ENCODE measurements around the gene TUBB3. TPM values are rescaled to one million over a fixed set of nuclear protein-coding genes. Genes with fewer than 3 reads are reported as not detected.
"Not testable (repeated sequence)": the region's sequence is repeated elsewhere in the genome, so short reads cannot be mapped to it uniquely, and the experiment has no call there.

Gene TUBB3
- total RNA-seq, 1 experiment from 2014 or later = 79.6 TPM

DNA sequence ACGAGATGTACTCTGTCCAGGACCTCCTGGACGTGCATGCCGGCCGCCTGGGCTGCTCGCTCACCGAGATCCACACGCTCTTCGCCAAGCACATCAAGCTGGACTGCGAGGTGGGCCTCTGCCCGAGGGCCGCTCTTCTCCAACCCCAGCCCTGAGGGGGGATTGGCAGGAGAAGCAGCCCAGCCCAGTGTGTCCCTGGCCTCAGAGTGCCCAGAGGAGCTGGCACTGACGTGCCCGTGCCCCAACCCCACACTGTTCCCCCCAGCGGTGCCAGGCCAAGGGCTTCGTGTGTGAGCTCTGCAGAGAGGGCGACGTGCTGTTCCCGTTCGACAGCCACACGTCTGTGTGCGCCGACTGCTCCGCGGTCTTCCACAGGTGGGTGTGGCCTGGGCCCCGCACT, 41.1 kb downstream of the TUBB3 start:
- BruUV-seq (replicated peaks) = no TSS peak
- Histone ChIP-seq H3K27ac (no peak overlapping the region), H3K36me3 (ENCODE audit: low read depth) (no peaks in the 10 kb centered on the region), H3K9me3 (ENCODE audit: insufficient read depth, low read depth) (no peaks in the 10 kb centered on the region), H3K4me1 (replicated peaks; ENCODE audit: insufficient read depth) (no peaks in the 10 kb centered on the region), H3F3A (ENCODE audit: insufficient read depth, low read depth) (peaks cover 11% of the 10 kb centered on the region; the same call in 1 of the 2 replicates), H3K4me2 (no peak overlapping the region), H3K9me2 (ENCODE audit: insufficient read depth) (no peaks in the 10 kb centered on the region), H3K27me3 (ENCODE audit: insufficient read depth, low read depth) (no peaks in the 10 kb centered on the region), H4K20me1 (ENCODE audit: insufficient read depth) (no peaks in the 10 kb centered on the region), H2AFZ (no peak overlapping the region), H3K79me2 (ENCODE audit: low read depth) (no peaks in the 10 kb centered on the region), H3K4me3 (no peak overlapping the region)
- CTCF ChIA-PET = no interaction called here
- DNase-seq = no peak
- POLR2A ChIA-PET (ENCODE audit: unreplicated experiment) = no interaction called here
- intact Hi-C loops (cut with micrococcal nuclease; ENCODE audit: unreplicated experiment) = no loop called here
- no peak for TF ChIP-seq EZH2 (IDR thresholded peaks at IDR 0.05; ENCODE audit: low read depth)
- TF ChIP-seq, protein P1, sequence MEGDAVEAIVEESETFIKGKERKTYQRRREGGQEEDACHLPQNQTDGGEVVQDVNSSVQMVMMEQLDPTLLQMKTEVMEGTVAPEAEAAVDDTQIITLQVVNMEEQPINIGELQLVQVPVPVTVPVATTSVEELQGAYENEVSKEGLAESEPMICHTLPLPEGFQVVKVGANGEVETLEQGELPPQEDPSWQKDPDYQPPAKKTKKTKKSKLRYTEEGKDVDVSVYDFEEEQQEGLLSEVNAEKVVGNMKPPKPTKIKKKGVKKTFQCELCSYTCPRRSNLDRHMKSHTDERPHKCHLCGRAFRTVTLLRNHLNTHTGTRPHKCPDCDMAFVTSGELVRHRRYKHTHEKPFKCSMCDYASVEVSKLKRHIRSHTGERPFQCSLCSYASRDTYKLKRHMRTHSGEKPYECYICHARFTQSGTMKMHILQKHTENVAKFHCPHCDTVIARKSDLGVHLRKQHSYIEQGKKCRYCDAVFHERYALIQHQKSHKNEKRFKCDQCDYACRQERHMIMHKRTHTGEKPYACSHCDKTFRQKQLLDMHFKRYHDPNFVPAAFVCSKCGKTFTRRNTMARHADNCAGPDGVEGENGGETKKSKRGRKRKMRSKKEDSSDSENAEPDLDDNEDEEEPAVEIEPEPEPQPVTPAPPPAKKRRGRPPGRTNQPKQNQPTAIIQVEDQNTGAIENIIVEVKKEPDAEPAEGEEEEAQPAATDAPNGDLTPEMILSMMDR (conservative IDR thresholded peaks at IDR 0.05) = no peak

DNA sequence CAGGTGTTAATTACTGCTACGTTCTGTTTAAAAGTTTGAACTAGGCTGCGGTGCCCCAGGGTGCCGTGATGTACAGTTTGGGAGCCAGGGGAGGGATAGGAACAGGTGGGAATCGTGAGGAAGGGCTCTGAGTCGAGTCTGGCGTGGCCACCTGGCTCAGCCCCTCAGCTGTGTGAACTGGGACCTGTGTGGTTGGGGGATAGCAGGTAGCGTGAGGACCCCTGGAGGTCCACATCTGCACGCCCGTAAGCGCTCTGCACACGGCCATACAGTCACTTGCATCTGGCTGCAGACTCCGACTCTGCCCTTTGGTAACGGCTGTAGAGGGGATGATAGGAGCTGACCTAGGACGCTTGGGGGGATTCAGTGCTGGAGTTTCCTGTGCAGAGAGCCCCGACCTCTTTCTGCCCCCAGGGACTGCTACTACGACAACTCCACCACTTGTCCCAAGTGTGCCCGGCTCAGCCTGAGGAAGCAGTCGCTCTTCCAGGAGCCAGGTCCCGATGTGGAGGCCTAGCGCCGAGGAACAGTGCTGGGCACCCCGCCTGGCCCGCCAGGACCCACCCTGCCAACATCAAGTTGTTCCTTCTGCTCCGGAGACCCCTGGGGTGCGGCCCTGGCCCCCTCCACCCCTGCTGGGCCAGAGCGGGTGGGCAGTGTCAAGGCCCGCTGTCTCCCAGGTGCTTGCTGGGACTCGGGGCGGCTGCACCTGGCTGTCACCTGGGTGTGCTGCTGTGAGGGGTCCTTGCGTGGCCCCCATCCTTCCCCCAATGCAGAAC, 42.5 kb downstream of the TUBB3 start:
- intact Hi-C loops (cut with micrococcal nuclease; ENCODE audit: unreplicated experiment) = no loop called here
- peaks cover 7% of the 10 kb centered on the region; the same call in 1 of the 2 replicates for H3K79me2 ChIP-seq (ENCODE audit: low read depth)
- H3K36me3 ChIP-seq (ENCODE audit: low read depth) = no peaks in the 10 kb centered on the region
- POLR2A ChIA-PET (ENCODE audit: unreplicated experiment) = interaction anchor here (0.5 kb wide), 1 partner anchor 49 kb away, joined by 3 read pairs; no protein-coding TSS in a partner anchor
- no peaks in the 10 kb centered on the region for H4K20me1 ChIP-seq (ENCODE audit: insufficient read depth)
- no peaks in the 10 kb centered on the region for H3K9me3 ChIP-seq (ENCODE audit: insufficient read depth, low read depth)
- TF ChIP-seq EZH2 (IDR thresholded peaks at IDR 0.05; ENCODE audit: low read depth) = no peak
- TF ChIP-seq, protein P1 (conservative IDR thresholded peaks at IDR 0.05) = no peak
- H3K4me3 ChIP-seq = no peak overlapping the region
- peaks cover 11% of the 10 kb centered on the region; the same call in 1 of the 2 replicates for H3F3A ChIP-seq (ENCODE audit: insufficient read depth, low read depth)
- no TSS peak for BruUV-seq (replicated peaks)
- DNase-seq = no peak
- H3K4me2 ChIP-seq = no peak overlapping the region
- H3K9me2 ChIP-seq (ENCODE audit: insufficient read depth) = no peaks in the 10 kb centered on the region
- no peak overlapping the region for H2AFZ ChIP-seq
- CTCF ChIA-PET = no interaction called here
- no peaks in the 10 kb centered on the region for H3K27me3 ChIP-seq (ENCODE audit: insufficient read depth, low read depth)
- H3K27ac ChIP-seq = no peak overlapping the region
- H3K4me1 ChIP-seq (replicated peaks; ENCODE audit: insufficient read depth) = 0 out of 2 replicates have a peak, but pooled peaks cover under 1% of the 10 kb centered on the region

DNA sequence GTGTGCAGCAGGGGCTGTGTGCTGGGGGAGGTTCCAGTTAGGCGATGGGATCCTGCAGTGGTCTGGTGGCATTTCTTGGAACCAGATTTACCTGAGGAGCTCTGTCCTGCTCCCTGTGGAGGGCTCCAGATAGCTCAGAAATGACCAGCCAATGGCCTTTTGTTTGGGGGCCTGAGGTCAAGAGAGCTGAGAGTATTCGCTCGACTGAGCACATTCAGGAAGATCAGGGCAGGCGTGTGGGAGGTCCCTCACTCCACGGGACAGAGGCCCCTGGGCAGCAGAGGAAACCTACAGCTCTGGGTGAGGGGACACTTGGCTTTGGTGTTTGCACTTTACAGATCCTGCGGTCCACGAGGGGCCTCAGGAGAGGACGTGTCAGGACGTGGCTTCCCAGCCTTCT, 43.6 kb downstream of the TUBB3 start:
- H3K36me3 ChIP-seq (ENCODE audit: low read depth) = no peaks in the 10 kb centered on the region
- H4K20me1 ChIP-seq (ENCODE audit: insufficient read depth) = no peaks in the 10 kb centered on the region
- no peaks in the 10 kb centered on the region for H3K9me3 ChIP-seq (ENCODE audit: insufficient read depth, low read depth)
- ChIA-PET CTCF (no interaction called here), POLR2A (ENCODE audit: unreplicated experiment) (interaction anchor here (0.5 kb wide), 1 partner anchor 44 kb away, joined by 4 read pairs; no protein-coding TSS in a partner anchor)
- H2AFZ ChIP-seq = no peak overlapping the region
- H3K4me1 ChIP-seq (replicated peaks; ENCODE audit: insufficient read depth) = peaks cover 12% of the 10 kb centered on the region
- intact Hi-C loops (cut with micrococcal nuclease; ENCODE audit: unreplicated experiment) = no loop called here
- H3K9me2 ChIP-seq (ENCODE audit: insufficient read depth) = no peaks in the 10 kb centered on the region
- no peak overlapping the region for H3K27ac ChIP-seq
- no peaks in the 10 kb centered on the region for H3K27me3 ChIP-seq (ENCODE audit: insufficient read depth, low read depth)
- BruUV-seq (replicated peaks) = no TSS peak
- peaks cover 11% of the 10 kb centered on the region; the same call in 1 of the 2 replicates for H3F3A ChIP-seq (ENCODE audit: insufficient read depth, low read depth)
- no peak overlapping the region for H3K4me2 ChIP-seq
- TF ChIP-seq, protein P1 (conservative IDR thresholded peaks at IDR 0.05) = no peak
- no peak for TF ChIP-seq EZH2 (IDR thresholded peaks at IDR 0.05; ENCODE audit: low read depth)
- H3K4me3 ChIP-seq = no peak overlapping the region
- DNase-seq = no peak
- H3K79me2 ChIP-seq (ENCODE audit: low read depth) = peaks cover 18% of the 10 kb centered on the region

DNA sequence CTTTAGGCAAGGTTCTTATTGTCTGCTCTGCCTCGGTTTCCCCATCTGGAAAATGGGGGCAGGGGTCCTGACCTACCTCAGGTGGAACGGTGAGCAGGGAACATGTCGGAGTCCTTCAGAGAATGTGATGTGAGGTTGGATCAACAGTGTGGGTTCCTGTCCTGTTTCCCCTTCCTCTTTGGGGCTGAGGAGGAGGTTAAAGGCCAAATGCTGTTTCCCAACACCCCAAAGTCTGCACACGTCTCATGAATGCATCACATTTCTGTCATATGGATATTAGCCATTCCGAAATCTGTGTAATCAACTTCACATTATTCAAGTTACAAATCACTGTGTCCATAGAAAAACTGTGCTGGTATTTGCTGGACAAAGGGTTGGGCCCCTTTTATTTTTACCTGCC, 44.3 kb downstream of the TUBB3 start:
- CTCF ChIA-PET; H3K36me3 ChIP-seq (ENCODE audit: low read depth); H3K27ac ChIP-seq; H2AFZ ChIP-seq; H3K4me2 ChIP-seq; H4K20me1 ChIP-seq (ENCODE audit: insufficient read depth); H3K9me3 ChIP-seq (ENCODE audit: insufficient read depth, low read depth); H3K4me3 ChIP-seq; DNase-seq; BruUV-seq (replicated peaks); H3K27me3 ChIP-seq (ENCODE audit: insufficient read depth, low read depth); H3K9me2 ChIP-seq (ENCODE audit: insufficient read depth); intact Hi-C loops (cut with micrococcal nuclease; ENCODE audit: unreplicated experiment): not testable (repeated sequence)
- H3F3A ChIP-seq (ENCODE audit: insufficient read depth, low read depth) = peaks cover 11% of the 10 kb centered on the region; the same call in 1 of the 2 replicates
- peaks cover 22% of the 10 kb centered on the region for H3K79me2 ChIP-seq (ENCODE audit: low read depth)
- H3K4me1 ChIP-seq (replicated peaks; ENCODE audit: insufficient read depth) = peaks cover 15% of the 10 kb centered on the region
- POLR2A ChIA-PET (ENCODE audit: unreplicated experiment) = interaction anchor here (0.6 kb wide), 1 partner anchor 52 kb away, joined by 5 read pairs; no protein-coding TSS in a partner anchor

DNA sequence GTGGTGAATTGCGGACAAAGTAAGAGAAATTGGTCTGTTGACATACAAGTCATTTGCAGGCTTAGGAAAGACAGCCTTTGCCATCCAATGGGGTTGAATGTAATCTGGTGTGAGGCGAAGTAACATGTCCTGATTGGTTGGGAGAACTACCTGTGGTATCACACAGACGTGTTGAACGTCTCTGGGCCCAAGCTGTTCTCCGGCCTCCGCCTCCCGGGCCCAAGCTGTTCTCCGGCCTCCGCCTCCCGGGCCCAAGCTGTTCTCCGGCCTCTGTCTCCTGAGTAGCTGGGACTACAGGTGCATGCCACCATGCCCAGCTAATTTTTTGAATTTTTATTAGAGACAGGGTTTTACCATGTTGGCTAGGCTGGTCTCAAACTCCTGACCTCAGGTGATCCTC, 44.9 kb downstream of the TUBB3 start:
- Histone ChIP-seq H3F3A (ENCODE audit: insufficient read depth, low read depth) (peaks cover 11% of the 10 kb centered on the region; the same call in 1 of the 2 replicates), H3K79me2 (ENCODE audit: low read depth) (peaks cover 25% of the 10 kb centered on the region), H3K4me1 (replicated peaks; ENCODE audit: insufficient read depth) (peaks cover 15% of the 10 kb centered on the region)
- H3K27me3 ChIP-seq (ENCODE audit: insufficient read depth, low read depth); H3K4me3 ChIP-seq; CTCF ChIA-PET; H3K36me3 ChIP-seq (ENCODE audit: low read depth); H3K27ac ChIP-seq; H3K9me3 ChIP-seq (ENCODE audit: insufficient read depth, low read depth); H3K4me2 ChIP-seq; H4K20me1 ChIP-seq (ENCODE audit: insufficient read depth); H2AFZ ChIP-seq; H3K9me2 ChIP-seq (ENCODE audit: insufficient read depth); intact Hi-C loops (cut with micrococcal nuclease; ENCODE audit: unreplicated experiment); BruUV-seq (replicated peaks); DNase-seq: not testable (repeated sequence)
- POLR2A ChIA-PET (ENCODE audit: unreplicated experiment) = interaction anchor here (0.6 kb wide), 1 partner anchor 51 kb away, joined by 5 read pairs; no protein-coding TSS in a partner anchor

All from PC-9 (cell line).